LNCaP clone FGC (cell line): ENCODE data around the gene TWF2.

Experiments used
- DNase-seq: peaks from one replicate; pipeline ENCODE4 v3.0.0-alpha.2; 2011; ENCODE audit warnings: low read depth
- H3K4me3 ChIP-seq: 2 replicates; pipeline ENCODE4 v1.5.1; 2011; ENCODE audit warnings: mild to moderate bottlenecking, low read depth, low read length, control low read depth
- CTCF ChIP-seq: IDR thresholded peaks from 2 replicates; pipeline ENCODE4 v1.5.1; 2012; ENCODE audit warnings: mild to moderate bottlenecking; ENCODE audit not compliant: control insufficient read depth, insufficient read depth; ENCODE audit errors: extremely low read depth

The TWF2 gene

GRCh38 chr3:52228266-52228665 lies 10.7 kb downstream of the TWF2 start:
- H3K4me3 ChIP-seq: no peak overlapping the region
- no peak for TF ChIP-seq CTCF
- DNase-seq: no peak

- TF ChIP-seq CTCF: no peak
- no peak overlapping the region for H3K4me3 ChIP-seq
- DNase-seq: no peak
Observed at GRCh38 chr3:52227766-52228165, 11.2 kb downstream of the TWF2 start.

- no peak for TF ChIP-seq CTCF
- DNase-seq: no peak
- no peak overlapping the region for H3K4me3 ChIP-seq
Observed at GRCh38 chr3:52227117-52227516, 11.8 kb downstream of the TWF2 start.

GRCh38 chr3:52226229-52226817 lies 12.6 kb downstream of the TWF2 start:
- TF ChIP-seq CTCF: no peak
- H3K4me3 ChIP-seq: no peak overlapping the region

GRCh38 chr3:52225452-52226228 lies 13.3 kb downstream of the TWF2 start, which contains the start of gene TLR9:
TSS of gene TLR9 (minus strand) at chr3:52225645. CDS start at chr3:52225529, 116 bp downstream.
- no peak for TF ChIP-seq CTCF
- DNase-seq: no peak
- H3K4me3 ChIP-seq: no peak within 1 kb of the TSS

More at GRCh38 chr3:52226229-52226817, 12.6 kb downstream of the TWF2 start:
- DNase-seq: no peak

- no peak for DNase-seq
- no peak for TF ChIP-seq CTCF
- no peak overlapping the region for H3K4me3 ChIP-seq
Observed at GRCh38 chr3:52223449-52224408, 15.2 kb downstream of the TWF2 start.
